HG02938 (cell line): ENCODE results near the gene PCDH12.

Experiments used
- ATAC-seq: cut with Tn5 transposase; IDR thresholded peaks from one replicate; pipeline ENCODE4 v1.9.1; 2021; ENCODE audit warnings: mild to moderate bottlenecking, moderate library complexity; ENCODE audit not compliant: unreplicated experiment

PCDH12 gene

DNA sequence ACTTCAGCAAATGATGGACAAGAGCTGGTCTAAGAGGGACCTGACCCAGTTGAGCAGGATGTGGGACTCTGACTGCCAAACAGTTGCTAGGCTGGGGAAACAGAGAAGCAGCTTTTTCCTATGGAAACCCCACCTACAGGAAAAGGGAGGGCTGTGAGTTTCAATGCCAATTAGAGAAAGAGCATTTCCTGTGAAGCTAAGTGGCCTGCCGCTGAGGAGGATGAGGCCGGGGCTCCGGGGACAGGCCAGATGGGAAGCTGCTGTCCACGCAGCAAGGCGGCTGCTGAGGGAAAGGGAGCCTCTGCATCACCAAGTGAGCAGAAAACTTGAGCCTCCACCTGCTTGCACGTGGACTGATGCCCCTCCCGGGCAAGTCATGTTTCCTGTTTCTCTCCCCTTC lies at the start of gene PCDH12:
Gene PCDH12 (minus strand): TSS at position 90 of the 400 bp plus-strand sequence. CDS start 351 bp downstream, outside the sequence.
- ATAC-seq: no peak

DNA sequence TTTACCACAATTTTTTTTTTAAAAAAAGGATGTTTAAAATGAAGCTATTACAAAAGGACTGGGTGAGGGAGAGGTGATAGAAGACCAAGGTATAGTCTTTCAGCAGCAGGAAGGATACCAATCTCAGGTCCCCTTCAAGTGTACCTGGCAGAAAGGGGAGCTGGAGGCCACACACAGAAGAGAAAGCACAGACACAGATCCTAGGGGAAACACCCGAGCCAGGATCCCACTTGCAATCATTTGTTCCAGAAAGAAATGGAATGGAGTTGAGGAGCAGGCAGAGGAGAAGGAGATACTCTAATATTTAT lies 49.2 kb upstream of the PCDH12 start:
- ATAC-seq: peak; percentile 17

DNA sequence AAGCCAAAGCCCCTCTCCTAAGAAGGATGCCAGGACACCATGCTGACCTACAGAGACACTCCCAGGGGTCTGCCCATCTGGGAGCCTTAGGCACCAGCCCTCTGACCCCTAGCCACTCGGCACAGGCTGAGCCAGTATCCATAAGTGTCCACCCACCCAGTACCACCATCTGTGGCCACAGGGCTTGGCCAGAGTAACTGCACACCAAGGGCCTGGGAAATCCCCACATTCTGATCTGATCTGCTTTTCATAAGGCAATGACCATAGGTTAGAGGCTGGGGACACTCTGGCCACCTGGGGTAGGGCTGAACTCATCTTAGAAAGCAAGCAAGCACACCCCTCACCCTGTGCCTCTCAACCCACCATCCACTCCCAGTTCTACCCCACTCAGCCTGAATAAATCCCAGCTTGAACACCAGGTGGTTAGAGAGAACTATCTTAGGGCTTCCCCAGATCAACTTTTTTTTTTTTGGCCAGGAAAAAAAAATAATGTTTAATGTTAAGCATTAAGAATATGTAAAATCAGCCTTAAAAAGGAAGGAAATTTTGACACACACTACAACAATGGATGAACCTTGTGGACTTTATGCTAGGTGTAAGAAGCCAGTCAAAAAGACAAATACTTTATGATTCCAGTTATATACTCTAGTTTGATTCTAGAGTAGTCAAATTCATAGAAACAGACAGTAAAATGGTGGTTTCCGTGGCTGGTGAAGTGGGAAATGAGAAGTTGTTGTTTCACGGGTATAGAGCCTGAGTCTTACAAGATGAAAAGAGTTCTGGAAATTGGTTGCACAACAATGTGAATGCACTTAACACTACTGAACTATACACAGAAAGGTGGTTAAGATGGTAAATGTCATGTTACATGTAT lies 48.6 kb upstream of the PCDH12 start:
- peak; percentile 45 for ATAC-seq

DNA sequence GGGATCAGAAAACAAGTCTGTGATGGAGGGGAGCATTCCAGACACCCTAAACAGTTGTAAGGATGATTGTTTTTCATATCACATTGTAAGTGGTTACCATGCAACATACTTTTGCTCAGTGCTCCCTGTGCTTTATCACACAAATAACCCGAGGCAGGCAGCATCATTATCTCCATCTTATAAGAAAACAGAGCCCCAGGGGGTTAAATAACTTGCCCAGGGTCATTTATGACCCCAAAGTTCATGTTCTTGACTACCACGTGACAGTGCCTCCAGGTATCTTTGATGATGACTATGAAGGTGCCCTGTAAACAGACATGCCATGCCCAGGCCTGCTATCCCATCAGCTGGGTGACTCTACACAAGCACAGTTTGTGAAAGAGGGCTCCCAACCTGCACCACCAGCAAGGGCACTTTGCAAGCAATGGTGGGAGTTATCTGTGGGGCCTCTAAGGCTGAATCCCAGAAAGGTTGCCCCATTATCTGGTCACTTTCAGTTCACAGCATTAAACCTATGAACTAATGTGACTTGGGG lies 45.3 kb upstream of the PCDH12 start:
- ATAC-seq: no peak

DNA sequence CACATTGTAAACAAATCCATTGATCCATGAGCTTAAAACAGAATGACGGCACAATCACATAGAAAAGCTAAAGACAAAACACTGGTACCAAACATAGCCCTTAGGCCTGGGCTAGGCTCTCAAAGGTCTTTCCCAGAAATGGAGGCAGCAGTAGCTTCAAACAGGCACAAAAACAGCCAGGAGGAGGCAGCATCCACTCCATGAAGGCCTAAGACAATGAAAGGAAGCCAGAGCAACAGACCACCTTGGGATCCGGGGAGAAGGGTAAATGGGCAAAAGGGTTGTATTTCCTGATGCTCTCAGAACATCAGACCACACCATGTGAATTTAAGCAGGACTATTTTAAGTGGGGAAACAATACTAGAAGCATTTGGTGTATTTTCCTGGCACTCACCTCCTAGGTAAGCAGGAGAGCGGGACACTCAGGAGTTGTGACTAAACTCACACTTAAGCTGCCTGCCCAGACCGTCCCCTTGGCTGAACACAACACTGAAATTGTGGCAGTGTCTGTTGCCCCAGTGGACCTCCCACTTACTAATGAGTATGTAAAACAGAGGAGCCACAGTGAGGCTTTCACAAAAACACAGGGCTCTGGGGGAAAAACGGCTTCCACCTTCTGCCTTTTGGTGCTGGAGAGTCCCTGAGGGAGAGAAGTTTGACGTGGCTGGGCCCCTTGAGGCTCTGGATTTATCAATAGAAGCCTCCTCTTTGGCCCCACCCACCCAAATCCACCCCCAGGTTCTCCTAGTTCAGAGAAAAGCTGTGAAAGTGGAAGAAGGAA lies 42.9 kb upstream of the PCDH12 start:
- ATAC-seq: no peak

DNA sequence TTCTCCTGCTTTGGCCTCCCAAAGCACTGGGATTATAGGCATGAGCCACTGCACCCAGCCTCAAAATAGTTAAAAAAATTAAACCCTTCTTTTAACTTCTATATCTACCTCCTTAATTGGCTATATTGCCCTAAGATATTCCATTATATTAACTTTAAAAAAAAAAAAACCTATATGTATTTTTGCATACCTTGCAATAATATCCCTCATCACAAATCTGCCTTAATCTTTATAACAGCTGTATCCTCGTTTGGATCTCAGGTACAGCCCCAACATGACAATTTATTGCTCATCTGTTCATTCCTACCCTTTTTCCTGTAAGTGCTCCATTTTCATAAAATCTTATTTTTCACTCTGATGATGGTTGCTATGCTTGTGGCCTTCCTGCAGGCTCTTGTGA lies 42.2 kb upstream of the PCDH12 start:
- no peak for ATAC-seq

DNA sequence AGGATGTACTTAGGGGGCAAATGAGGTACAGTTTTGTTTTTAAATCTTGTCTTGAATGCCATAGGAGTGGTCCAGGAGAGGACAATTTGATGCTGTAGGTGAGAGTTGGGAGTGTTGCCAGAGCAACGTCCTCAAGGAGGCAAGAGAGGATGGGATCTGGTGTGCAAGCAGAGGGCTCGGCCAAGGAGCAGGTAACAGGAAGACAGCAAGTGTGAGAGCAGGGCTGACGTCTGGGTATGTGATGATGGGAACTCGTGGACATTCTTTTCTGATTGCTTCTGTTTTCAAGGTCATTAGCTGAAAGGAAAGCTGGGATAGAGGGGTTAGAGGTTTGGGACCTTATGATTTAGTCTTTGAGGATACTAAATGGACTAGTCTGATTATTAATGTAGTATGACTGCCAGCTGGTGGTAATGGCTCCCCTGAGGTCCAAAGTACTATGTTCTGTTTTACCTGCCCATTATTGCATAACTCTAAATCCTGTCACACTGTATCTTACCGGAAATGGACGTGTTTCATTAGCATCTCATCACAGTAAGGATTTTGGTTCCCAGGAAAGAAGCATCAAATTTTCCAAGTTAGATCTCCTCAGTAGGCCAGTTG lies 39.5 kb upstream of the PCDH12 start:
- no peak for ATAC-seq

DNA sequence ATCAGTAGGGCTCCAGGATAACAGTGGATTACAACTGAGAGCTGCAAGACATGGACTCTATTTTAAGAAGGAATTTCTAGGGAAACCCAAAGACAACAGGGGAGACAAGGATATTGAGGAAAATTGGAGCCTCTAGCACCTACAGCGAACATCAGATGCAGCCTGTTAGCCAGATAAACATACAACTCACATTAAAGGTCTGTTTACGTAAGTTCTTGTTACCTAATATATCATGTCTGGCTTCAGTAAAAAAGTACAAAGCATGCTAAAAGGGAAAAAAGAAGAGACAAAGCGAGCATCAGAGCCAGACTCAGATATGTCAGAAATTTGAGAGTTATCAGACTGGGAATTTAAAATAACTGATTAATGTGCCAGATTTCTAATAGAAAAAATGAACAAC lies 37.7 kb upstream of the PCDH12 start:
- no peak for ATAC-seq

DNA sequence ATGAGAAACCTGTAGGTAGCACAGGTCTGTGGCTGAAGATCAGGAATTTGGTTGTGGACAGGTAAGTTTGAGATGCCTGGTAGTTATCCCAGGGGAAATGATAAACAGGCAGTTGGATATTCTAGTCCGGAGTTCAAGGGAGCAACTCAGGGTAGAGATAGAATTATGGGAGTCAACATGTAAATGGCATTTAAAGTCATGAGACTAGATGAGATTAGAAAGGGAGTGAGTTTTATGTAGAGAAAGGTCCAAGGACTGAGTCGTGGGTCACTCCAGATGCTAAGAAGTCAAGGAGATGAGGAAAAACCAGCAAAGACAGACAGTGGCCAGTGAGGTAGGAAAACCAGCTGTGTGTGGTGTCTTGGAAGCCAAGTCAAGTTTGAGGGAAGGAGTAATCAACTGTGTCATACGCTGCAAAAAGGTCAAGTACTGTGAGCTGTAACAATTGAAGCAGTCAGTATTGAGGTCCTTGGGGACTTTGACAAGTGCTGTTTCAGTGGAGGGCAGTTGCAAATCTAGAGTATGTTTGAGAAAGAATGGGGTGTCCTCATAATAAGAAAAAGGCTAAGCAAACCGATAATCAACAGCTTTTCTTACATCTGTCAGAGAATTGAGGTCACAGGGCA lies 36.6 kb upstream of the PCDH12 start:
- ATAC-seq: no peak

DNA sequence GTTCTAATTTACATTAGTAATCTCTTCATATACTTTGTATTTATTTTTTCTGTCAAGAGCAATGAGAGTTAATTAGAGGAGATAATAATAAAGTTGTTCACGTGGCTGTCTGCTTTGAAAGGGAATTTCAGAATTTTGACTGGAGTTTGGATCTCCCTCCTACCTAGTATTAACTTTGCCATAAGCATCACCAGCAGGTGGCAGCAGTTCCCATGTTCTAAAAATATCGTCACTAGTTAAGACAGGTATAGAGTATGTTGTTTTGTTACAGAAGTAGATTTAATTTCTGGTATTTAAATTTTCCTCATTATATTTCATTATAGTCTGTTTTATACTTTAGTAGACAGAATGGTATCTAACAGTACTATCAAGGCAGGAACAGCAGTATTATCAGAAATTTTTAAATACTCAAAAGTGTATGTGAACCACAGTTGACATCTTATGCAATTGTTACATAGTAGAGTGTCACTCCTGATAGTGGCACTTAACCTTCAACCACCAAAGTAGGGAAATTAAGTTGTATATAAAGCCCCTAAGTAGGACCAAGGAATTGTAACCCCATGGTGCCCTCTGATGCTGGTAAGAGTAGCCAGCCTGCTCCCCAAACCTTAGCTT lies 34.5 kb upstream of the PCDH12 start:
- no peak for ATAC-seq

DNA sequence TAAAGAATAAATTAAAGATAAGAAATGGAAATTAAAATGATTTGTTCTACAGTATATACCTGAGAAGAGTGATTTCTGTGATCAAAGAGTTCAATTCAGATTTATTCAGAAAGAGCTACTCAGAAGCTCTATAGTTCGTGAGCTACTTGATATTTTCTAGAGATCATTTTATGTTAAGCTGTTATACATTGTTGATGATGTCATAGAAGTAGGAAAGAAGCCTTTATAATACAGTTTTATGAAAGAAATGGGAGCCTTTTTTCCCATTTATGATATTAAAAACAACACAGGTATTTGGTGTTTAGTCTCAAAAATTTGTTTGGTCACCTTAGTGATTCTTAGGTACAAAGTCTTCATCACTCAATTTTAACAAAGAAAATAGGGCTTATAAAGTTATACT lies 31.7 kb upstream of the PCDH12 start:
- no peak for ATAC-seq

DNA sequence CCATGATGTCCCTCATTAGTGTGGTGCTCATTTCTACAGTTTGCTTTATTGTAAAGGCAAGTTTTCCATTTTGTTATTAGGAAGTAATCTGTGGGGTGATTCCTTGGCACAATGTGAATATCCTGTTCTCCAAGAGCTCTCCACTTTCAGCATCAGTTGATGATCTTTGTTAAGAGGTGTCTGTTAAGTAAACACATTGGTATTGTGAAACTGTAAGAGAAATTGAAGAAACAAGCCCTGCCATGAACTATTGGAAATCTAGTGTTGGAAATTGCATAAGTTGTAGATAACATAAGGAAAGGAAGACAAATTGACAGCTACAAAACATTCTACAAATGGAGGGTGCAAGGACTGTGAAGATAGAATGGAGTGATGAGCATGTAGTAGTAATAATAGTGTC lies 28.1 kb upstream of the PCDH12 start:
- no peak for ATAC-seq

DNA sequence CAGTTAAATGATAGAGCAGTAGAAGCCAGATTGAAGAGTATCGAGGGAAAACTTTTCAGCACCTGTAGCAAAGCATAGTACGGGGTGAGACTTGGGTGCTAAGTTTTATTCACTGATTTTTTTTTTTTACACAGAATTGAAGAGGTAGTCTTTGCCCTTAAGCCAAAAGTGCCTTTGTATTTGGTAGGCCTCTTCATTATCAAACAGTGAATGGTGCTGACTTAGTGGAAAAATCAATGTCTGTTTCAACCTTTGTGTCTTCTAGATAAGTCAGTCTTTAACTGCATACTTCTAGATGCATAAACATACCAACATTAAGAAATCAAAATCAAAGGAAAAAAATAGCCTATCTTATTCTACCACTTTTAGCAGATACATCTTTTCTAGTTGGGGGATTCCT lies 24.6 kb upstream of the PCDH12 start:
- no peak for ATAC-seq

DNA sequence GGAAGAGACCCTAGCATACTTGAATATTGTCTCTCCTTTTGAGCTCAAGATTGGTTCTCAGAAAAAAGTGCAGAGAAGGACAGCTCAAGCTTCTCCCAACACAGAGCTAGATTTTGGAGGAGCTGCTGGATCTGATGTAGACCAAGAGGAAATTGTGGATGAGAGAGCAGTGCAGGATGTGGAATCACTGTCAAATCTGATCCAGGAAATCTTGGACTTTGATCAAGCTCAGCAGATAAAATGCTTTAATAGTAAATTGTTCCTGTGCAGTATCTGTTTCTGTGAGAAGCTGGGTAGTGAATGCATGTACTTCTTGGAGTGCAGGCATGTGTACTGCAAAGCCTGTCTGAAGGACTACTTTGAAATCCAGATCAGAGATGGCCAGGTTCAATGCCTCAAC lies 20.4 kb upstream of the PCDH12 start:
- no peak for ATAC-seq

DNA sequence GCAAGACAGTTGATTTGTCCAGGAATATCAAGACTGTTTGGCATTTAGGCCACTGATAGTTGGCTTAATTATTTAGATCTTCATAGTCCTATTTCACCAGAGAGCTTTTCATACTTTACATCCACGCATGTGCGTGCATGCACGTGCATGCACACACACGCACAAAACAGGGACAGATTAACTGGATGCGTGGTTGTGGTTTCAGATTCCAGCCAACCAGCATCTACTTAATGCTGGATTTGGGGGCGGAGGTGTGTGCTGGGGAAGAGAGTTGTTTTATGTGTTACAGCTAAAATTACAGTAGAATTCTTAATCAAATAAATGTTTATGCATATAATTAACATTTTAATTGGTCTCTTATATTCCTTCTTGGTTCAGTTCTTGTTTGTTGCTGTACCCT lies 18.2 kb upstream of the PCDH12 start:
- ATAC-seq: no peak

DNA sequence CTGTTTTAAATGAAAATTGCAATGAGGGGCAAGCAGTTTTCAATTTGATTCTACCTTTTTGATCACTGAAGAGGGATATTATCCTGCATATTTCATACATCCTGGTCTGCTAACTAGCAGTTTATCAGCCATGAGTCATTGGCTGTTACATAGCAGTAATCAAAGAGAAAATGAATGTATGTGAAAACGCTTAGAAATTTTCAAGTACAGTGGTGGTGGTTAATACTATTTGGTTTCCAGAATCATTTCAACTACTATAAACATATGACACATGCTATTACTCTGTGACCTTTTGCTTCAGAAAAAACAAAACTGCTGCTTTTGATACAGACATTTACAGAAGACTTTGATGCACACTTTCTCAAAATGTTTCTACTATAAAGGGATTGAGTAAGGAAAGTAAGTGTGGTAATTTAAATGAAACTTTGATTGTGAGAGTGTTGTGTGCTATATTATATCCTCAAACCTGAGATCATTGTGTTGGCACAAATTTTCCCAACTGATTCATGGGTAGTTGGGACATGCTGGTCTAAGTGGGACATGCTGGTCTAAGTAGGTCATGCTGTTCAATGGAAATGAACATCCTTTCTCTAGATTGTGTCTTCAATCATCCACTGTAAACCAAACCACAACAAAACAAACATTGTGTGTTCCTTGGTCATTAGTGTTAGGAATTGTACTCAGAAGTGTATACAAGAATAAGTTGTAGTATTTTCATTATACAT lies 16.0 kb upstream of the PCDH12 start:
- ATAC-seq: no peak

DNA sequence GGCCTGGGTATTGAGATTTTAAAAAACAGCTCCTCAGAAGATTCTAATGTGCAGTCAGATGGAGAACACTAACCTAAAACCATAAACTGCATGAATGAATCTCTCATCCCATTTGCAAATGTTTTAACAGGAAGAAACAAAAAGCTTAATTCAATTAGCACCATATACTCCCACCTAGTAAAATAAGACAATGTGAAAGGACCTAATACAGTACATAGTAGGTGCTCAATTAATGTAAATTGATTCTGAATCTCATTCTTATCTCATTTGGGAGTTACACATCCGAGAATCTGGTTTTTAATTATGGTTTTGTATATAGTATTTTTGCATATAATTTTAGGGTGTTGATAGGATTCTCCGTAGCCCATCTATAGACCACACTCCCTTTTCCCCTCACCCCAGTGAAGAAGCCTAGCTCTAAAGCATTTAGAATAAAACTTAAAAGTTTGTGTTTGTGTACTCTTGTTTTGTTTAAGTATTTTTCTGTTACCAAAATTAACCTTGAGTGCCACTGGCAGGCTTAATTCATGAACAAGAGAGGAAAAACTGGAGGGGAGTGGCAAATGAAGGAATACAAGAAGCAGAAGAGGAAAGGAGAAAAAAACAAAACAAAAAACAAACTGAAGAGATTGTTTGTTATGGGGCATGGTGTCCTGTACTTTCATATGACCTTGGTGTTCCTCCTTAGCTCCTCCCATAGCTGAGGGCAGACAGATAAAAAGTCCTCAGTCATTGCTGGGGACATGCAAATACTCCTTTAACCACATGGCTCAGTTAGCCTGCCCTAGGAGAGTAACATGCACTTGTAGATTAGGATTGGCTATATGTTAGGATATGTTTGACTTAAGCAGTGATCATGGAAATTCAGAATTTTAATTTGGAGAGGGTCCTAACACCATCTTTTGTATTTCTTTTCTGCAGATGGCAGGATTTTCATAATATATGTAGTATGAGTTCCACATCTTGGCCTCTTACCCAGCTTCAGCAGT lies 12.1 kb upstream of the PCDH12 start:
- ATAC-seq: peak; percentile 48

DNA sequence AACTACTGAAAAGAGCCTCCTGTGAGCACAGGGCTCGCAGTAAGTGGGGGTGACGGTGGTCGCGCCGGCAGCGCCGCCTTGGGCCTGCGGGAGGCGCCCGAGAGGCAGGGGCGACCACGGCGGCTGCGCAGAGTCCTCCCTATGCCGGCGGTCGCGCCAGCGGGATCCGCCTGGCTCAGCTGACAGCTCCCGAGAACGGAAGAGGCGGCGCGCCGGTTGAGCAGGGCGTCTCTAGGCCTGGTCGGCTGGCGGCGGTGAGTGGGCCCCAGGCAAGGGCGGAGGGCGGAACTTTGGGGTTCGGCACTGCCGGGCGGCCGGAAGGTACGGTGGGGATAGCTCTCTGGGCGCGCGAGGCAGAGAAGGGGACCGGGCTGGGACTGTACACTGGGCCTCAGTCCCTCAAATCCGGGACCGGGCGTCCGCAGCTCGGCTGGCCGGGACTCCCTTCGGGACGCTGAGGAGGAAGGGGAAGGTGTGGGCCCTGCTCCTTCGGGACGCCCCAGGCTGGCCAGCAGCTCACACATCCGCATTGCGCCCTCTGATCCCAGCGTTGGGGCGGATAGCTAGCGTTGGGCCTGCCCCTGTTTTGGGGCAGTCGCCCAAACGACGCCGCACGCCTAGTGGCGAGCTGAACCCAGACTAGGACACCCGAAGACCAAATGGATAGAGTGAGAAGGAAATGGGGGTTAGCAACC lies 11.1 kb upstream of the PCDH12 start, which contains the start of gene RNF14:
Gene RNF14 (plus strand): TSS at position 192 of the 695 bp plus-strand sequence. CDS start 4,484 bp downstream, outside the sequence.
- peak; percentile 90 for ATAC-seq
